IMR-90 (cell line): ENCODE measurements around the gene TMPRSS3.

Experiments
- BHLHE40 ChIP-seq: fragments of 150-350 bp; IDR thresholded peaks from 2 replicates; pipeline ENCODE4 v1.6.1; 2016; ENCODE audit warnings: mild to moderate bottlenecking, low read depth, low read length
- CEBPB ChIP-seq: IDR thresholded peaks from 2 replicates; pipeline ENCODE4 v1.6.1; 2012; ENCODE audit warnings: low read depth, low read length, improper control_type of control experiment
- CHD1 ChIP-seq: IDR thresholded peaks from 2 replicates; pipeline ENCODE4 v1.6.1; 2012; ENCODE audit warnings: low read depth, low read length, improper control_type of control experiment
- FOS ChIP-seq: fragments of 150-350 bp; IDR thresholded peaks from 2 replicates; pipeline ENCODE4 v1.6.1; 2016; ENCODE audit warnings: low read depth, low read length
- MXI1 ChIP-seq: IDR thresholded peaks from 2 replicates; pipeline ENCODE4 v1.6.1; 2012; ENCODE audit warnings: low read depth, mild to moderate bottlenecking, low read length, moderate library complexity, borderline replicate concordance
- NFE2L2 ChIP-seq: fragments of 150-350 bp; IDR thresholded peaks from 2 replicates; pipeline ENCODE4 v1.6.1; 2016; ENCODE audit warnings: low read depth, mild to moderate bottlenecking, low read length
- POLR2A ChIP-seq: IDR thresholded peaks from 2 replicates; pipeline ENCODE4 v1.6.1; 2012; ENCODE audit warnings: mild to moderate bottlenecking, low read depth, low read length
- RAD21 ChIP-seq: IDR thresholded peaks from 2 replicates; pipeline ENCODE4 v1.6.1; 2012; ENCODE audit warnings: low read length, improper control_type of control experiment
- SMC3 ChIP-seq: fragments of 150-350 bp; IDR thresholded peaks from 2 replicates; pipeline ENCODE4 v1.6.1; 2016; ENCODE audit warnings: low read depth, mild to moderate bottlenecking, antibody characterized with exemption, low read length, moderate library complexity
- TF ChIP-seq, protein P1 (sequence below): conservative IDR thresholded peaks from 2 replicates; pipeline ENCODE4 v1.5.1; 2012; ENCODE audit warnings: mild to moderate bottlenecking, low read depth, low read length, improper control_type of control experiment
- TF ChIP-seq, protein P2 (sequence below): fragments of 150-350 bp; IDR thresholded peaks from 2 replicates; pipeline ENCODE4 v1.6.1; 2017; ENCODE audit warnings: mild to moderate bottlenecking, antibody characterized with exemption, low read length, low read depth

DNA sequence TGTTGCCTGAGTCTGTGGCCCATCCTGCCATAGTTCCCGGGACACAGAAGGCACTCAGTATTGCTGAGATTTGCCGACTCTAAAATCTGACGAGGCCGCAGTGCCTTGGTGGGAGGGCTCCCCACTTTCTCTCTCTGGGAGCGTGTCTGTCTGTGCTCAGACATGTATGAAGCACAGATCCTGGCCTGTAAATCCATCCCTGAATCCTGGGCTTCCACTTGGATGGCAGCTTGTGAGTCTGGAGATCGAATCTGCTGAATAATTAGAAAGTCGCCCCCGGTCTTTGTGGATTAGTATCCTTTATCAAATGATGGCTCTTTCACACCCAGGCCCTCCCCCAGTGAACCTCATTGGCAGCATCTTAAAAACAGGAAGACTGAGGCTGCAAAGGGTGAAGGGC, 18.2 kb upstream of the TMPRSS3 start:
- no peak for TF ChIP-seq POLR2A
- TF ChIP-seq, protein P1, sequence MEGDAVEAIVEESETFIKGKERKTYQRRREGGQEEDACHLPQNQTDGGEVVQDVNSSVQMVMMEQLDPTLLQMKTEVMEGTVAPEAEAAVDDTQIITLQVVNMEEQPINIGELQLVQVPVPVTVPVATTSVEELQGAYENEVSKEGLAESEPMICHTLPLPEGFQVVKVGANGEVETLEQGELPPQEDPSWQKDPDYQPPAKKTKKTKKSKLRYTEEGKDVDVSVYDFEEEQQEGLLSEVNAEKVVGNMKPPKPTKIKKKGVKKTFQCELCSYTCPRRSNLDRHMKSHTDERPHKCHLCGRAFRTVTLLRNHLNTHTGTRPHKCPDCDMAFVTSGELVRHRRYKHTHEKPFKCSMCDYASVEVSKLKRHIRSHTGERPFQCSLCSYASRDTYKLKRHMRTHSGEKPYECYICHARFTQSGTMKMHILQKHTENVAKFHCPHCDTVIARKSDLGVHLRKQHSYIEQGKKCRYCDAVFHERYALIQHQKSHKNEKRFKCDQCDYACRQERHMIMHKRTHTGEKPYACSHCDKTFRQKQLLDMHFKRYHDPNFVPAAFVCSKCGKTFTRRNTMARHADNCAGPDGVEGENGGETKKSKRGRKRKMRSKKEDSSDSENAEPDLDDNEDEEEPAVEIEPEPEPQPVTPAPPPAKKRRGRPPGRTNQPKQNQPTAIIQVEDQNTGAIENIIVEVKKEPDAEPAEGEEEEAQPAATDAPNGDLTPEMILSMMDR, result no peak
- TF ChIP-seq SMC3, result no peak
- TF ChIP-seq CHD1, result no peak
- no peak for TF ChIP-seq MXI1
- TF ChIP-seq RAD21, result no peak
- TF ChIP-seq, protein P2, sequence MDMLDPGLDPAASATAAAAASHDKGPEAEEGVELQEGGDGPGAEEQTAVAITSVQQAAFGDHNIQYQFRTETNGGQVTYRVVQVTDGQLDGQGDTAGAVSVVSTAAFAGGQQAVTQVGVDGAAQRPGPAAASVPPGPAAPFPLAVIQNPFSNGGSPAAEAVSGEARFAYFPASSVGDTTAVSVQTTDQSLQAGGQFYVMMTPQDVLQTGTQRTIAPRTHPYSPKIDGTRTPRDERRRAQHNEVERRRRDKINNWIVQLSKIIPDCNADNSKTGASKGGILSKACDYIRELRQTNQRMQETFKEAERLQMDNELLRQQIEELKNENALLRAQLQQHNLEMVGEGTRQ, result no peak
- TF ChIP-seq NFE2L2, result no peak
- no peak for TF ChIP-seq CEBPB
- TF ChIP-seq FOS, result no peak
- TF ChIP-seq BHLHE40, result no peak
